ENCODE results near the gene CDT1. TPM values are rescaled to one million over a fixed set of nuclear protein-coding genes. Genes with fewer than 3 reads are reported as not detected.

CDT1 gene
- total RNA-seq = 1 to 10 TPM; 1.3 to 3.3 (median 3.2) TPM

DNA sequence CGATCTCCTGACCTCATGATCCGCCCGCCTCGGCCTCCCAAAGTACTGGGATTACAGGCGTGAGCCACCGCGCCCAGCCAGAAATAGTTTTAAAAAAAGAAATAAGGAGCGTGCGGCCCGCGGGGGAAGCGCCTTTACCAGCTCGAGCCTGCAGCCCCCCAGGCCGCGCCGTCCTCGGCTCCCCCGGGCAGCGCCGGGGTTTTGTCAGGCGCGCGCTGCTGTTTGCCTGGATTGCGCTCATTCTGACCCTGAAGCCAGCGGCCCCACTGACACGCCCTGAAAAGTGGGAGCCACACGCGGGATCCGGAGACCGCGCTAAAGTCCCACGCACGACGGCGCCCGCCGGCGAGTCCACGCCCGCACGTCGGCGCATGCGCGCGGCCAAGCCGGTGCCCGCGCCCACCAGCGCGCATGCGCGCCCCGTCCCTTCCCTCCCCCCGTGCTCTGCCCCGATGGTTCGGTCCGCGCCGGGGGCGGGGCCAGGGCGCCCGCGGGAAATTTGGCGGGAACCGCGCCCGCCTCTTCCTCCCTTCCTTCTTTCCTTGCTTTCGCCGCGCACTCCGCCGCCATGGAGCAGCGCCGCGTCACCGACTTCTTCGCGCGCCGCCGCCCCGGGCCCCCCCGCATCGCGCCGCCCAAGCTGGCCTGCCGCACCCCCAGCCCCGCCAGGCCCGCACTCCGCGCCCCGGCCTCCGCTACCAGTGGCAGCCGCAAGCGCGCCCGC, at the start of gene CDT1:
Gene CDT1 (plus strand): TSS at position 526 of the 724 bp plus-strand sequence. CDS start 43 bp downstream, at position 569.
- peaks cover 7 to 9% of the 10 kb centered on the region in 2 donors for H3K4me1 ChIP-seq
- peak within 1 kb of the TSS; percentile 52 to 77 (median 72) for H3K4me3 ChIP-seq
- H3K27ac ChIP-seq = peak within 1 kb of the TSS; percentile 10 to 13
- TF ChIP-seq POLR2AphosphoS5 (IDR thresholded peaks at IDR 0.05) (peak in 2 of 3 donors; percentile 28 to 34), POLR2A (IDR thresholded peaks at IDR 0.05) (no peak)
- TF ChIP-seq, protein P1, sequence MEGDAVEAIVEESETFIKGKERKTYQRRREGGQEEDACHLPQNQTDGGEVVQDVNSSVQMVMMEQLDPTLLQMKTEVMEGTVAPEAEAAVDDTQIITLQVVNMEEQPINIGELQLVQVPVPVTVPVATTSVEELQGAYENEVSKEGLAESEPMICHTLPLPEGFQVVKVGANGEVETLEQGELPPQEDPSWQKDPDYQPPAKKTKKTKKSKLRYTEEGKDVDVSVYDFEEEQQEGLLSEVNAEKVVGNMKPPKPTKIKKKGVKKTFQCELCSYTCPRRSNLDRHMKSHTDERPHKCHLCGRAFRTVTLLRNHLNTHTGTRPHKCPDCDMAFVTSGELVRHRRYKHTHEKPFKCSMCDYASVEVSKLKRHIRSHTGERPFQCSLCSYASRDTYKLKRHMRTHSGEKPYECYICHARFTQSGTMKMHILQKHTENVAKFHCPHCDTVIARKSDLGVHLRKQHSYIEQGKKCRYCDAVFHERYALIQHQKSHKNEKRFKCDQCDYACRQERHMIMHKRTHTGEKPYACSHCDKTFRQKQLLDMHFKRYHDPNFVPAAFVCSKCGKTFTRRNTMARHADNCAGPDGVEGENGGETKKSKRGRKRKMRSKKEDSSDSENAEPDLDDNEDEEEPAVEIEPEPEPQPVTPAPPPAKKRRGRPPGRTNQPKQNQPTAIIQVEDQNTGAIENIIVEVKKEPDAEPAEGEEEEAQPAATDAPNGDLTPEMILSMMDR (IDR thresholded peaks at IDR 0.05) = no peak
- intact Hi-C loops (cut with DNase I; ENCODE audit: low total_unique reads) = no loop called here
- H3K9me3 ChIP-seq = no peaks in the 10 kb centered on the region
- no peaks in the 10 kb centered on the region for H3K36me3 ChIP-seq
- DNase-seq (ENCODE audit: low spot score in 2 of 2) = peak; percentile 65 to 82
- no peaks in the 10 kb centered on the region for H3K27me3 ChIP-seq

DNA sequence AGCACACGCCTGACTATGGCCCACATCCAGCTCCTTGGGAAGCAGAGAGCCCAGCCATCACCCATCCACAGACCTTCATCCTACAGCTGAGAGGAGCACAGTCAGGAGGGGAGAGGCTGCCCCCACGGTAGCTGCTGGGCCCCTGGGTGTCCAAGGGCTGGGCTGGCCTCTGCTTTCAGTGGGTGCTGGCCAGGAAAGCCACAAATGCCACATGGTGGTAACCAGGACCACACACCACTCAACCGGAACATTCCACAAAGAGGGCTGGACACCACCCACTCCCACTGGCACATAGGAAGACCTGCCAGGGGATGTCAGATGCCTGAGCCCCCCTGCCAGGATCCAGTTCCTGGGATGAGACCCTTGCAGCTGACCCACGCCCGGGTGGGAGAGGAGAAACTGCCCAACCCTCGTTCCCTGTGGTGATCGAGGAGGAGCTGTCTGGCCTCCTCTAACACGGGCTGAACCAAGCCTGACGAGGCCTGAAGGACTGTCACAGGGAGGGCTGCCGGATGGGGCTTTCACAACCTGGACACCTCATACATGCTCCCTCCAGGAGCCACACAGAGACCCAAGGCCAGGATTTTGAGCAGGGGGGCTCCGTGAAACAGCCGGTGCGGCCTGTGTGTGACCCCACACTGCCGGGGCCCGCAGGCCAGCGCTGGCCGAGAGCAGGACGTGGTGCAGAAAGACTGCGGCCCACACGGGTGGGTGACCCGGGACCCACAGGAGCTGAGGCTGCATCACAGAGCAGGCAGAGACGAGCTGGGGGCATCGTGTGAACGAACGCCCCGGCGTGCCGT, 49.3 kb upstream of the CDT1 start:
- TF ChIP-seq, protein P1 (IDR thresholded peaks at IDR 0.05) = no peak
- no peak for TF ChIP-seq POLR2AphosphoS5 (IDR thresholded peaks at IDR 0.05)
- TF ChIP-seq POLR2A (IDR thresholded peaks at IDR 0.05) = no peak
- peaks cover 3 to 6% of the 10 kb centered on the region in 2 donors for H3K4me1 ChIP-seq
- no peaks in the 10 kb centered on the region for H3K9me3 ChIP-seq
- no peaks in the 10 kb centered on the region for H3K27me3 ChIP-seq
- peak overlapping the region; percentile 21 to 43 for H3K27ac ChIP-seq
- DNase-seq (ENCODE audit: low spot score in 2 of 2) = no peak
- no peaks in the 10 kb centered on the region for H3K36me3 ChIP-seq
- intact Hi-C loops (cut with DNase I; ENCODE audit: low total_unique reads) = no loop called here
- no peak overlapping the region for H3K4me3 ChIP-seq

DNA sequence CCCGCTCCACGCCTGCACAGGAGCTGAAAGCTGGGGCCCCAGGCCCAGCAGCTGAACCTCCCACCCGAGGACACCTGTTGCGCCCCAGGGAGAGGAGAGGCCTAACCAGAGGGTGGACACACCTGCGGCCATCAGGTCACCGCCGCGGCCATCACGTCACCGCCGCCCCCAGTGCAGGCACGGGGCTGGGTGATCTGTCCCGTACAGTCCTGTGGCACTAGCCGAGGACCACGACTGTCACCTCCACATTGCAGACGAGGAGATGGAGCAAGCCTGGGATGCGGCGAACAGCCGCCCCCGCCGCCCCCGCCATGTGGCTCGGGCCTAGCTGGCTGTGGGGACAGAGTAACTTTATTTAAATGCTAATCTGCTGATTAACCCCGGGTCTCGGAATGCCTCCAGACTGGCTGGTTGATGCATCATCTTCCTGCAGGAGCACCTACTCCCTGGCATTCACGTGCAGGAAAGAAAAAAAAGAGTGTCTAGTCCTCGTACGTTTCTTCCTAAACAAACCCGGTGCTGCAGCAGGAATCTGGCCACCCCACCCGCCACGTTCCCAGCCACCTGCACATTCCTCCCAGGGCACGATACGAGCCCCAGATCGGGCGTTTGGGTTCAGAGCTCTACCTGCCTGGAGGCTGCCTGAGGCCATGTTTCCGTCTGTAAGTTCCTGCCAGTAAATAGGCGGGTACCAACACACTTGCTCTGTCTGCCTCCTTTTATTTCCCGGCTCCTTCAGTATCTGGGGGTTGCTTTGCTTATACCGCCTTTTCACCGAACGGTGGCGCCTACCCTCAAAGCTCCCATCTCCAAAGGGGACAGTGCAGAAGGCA, 48.5 kb upstream of the CDT1 start:
- Histone ChIP-seq H3K36me3 (no peaks in the 10 kb centered on the region), H3K9me3 (no peaks in the 10 kb centered on the region), H3K27ac (peak overlapping the region; percentile 59 to 66), H3K27me3 (no peaks in the 10 kb centered on the region), H3K4me3 (no peak overlapping the region), H3K4me1 (peaks cover 10% of the 10 kb centered on the region in 2 donors)
- TF ChIP-seq POLR2AphosphoS5 (IDR thresholded peaks at IDR 0.05) (no peak), POLR2A (IDR thresholded peaks at IDR 0.05) (no peak)
- TF ChIP-seq, protein P1 (IDR thresholded peaks at IDR 0.05) = no peak
- DNase-seq (ENCODE audit: low spot score in 2 of 2) = no peak
- intact Hi-C loops (cut with DNase I; ENCODE audit: low total_unique reads) = no loop called here

DNA sequence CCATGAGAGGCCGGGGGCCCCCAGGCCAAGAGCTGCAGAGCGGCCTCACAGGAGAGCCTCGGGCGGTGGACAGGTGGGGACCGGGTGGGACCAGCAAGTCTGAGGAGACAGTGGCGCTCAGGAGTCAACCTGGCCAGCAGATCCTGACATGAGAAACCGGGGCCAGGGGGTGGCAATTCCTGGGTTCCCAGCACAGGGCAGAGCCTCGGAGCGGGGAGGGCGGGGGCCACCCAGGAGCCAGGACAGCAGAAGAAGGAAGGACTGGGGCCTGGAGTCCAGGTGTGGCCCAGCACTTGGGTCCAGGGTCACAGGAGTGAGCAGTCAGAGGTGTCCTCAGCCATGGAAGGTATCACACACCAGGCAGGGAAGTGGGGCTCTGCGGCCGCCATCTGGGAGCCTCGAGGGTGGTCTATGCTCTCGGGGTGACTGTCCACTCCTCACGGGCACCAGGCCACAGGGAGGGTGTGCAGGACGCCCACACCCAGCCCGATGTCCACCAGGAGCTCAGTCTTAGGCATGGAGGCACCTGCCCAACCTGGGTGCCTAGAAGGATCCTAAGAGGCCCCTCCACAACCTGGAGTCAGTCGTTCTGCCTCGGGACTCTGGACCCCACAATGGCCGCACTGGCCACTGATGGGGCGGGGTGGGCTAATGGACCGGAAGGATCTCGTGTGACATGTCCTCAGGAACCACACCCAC, 47.7 kb upstream of the CDT1 start:
- H3K27me3 ChIP-seq = no peaks in the 10 kb centered on the region
- no peaks in the 10 kb centered on the region for H3K36me3 ChIP-seq
- H3K27ac ChIP-seq = peak overlapping the region; percentile 59 to 66
- intact Hi-C loops (cut with DNase I; ENCODE audit: low total_unique reads) = no loop called here
- no peaks in the 10 kb centered on the region for H3K9me3 ChIP-seq
- H3K4me1 ChIP-seq = peaks cover 10 to 18% of the 10 kb centered on the region in 2 donors
- DNase-seq (ENCODE audit: low spot score in 2 of 2) = no peak
- H3K4me3 ChIP-seq = no peak overlapping the region
- no peak for TF ChIP-seq POLR2AphosphoS5 (IDR thresholded peaks at IDR 0.05)
- no peak for TF ChIP-seq POLR2A (IDR thresholded peaks at IDR 0.05)
- TF ChIP-seq, protein P1 (IDR thresholded peaks at IDR 0.05) = no peak
